GM12874 (cell line): ENCODE results near the gene ZNF805.

ENCODE experiments used
- CTCF ChIP-seq: IDR thresholded peaks from 2 replicates; pipeline ENCODE4 v1.5.1; 2011; ENCODE audit warnings: low read depth, mild to moderate bottlenecking, control low read depth, low read length, moderate library complexity; ENCODE audit not compliant: insufficient read depth

Gene ZNF805

GRCh38 chr19:57290970-57291369, 50.5 kb downstream of the ZNF805 start:
- TF ChIP-seq CTCF: no peak

DNA sequence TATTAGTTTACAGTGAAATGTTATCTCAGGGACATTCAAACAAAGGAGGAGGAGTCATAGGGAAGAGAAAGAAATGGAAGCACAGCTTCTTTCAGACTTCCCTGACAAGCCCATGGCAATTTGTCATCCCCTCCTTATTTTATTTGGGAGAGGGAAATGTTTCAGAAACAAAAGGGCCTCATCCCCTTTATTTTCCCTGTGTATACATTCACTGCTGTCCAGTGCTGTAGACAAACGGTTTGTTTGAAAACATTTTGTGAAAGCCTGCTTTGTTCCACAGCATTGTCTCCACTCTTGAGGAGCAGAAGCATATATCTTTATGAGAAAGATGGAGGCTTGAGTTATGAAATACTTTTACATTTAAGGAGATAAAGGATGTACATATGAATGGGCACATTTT, 52.1 kb downstream of the ZNF805 start:
- no peak for TF ChIP-seq CTCF

GRCh38 chr19:57293719-57294118, 53.3 kb downstream of the ZNF805 start:
- no peak for TF ChIP-seq CTCF

DNA sequence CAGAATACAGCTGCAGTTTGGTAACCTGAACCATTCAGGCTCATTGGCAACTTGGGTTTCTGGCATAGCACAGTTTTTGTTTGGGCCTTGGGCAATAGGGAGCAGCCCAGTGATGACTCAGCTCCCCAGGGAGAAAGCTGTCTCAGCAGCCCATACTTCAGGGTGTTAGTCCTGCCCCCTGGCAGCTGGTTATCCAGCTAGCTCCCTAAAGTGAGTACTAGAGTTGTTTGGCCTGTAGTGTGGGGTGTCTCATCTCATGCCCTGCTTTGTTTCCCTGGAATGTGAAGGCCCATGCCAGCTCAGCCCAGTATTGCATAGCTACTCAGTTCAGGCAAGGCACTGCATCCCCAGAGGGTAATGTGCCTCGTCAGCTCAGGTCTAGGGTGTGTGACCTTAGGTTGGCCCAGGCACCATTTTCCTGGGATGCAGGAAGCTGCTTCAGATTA, 61.6 kb downstream of the ZNF805 start:
- no peak for TF ChIP-seq CTCF

DNA sequence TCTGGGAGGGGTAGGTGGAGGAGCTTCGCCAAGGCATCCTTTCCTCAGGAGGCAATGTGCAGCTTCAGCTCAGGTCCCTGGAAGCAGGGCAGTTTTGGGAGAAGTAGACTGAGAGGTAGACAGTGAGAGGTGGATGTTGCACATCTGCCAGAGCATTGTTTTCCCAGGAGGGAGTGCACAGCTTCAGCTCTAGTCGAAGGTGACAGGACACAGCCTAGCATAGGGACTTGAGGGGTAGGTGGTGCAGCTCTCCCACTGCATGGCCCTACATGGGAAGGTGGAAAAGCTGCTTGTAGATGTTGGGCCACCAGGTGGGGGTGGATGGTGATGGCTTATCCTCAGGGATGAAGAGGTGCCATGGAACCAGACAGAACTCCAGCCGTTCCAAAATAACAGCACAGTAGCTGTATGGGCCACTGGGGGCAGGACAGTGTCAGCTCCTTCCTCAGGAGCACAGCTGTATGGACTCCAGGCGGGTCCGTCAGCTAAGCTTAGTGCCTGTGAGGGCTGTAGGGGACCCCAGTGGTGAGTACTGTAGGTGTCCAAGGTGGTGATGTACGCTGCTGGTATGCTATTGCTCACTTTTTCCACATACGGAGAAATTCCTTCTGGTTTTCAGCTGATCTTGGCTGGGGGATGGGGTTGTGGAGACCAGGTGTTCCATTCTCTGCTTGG, 62.4 kb downstream of the ZNF805 start:
- TF ChIP-seq CTCF: no peak
